ENCODE data around the gene CASTOR1.

GRCh38 chr22:30290342-30291057, 1.2 kb upstream of the CASTOR1 start:
- TF ChIP-seq CTCF (IDR thresholded peaks at IDR 0.05) (no peak), NFYB (CRISPR knock-in tag; conservative IDR thresholded peaks at IDR 0.05; ENCODE audit: low read depth) (no peak), ATF6 (CRISPR knock-in tag; IDR thresholded peaks at IDR 0.05) (no peak), GABPB1 (CRISPR knock-in tag; IDR thresholded peaks at IDR 0.05) (no peak), KAT7 (CRISPR knock-in tag; IDR thresholded peaks at IDR 0.05; ENCODE audit: borderline replicate concordance) (no peak), TEAD1 (CRISPR knock-in tag; IDR thresholded peaks at IDR 0.05) (no peak), FOXP1 (CRISPR knock-in tag; IDR thresholded peaks at IDR 0.05; ENCODE audit: borderline replicate concordance) (no peak), IRF2 (CRISPR knock-in tag; IDR thresholded peaks at IDR 0.05; ENCODE audit: borderline replicate concordance, low read depth) (no peak), CREB1 (CRISPR knock-in tag; IDR thresholded peaks at IDR 0.05) (no peak), JUN (CRISPR knock-in tag; IDR thresholded peaks at IDR 0.05) (no peak), ZNF416 (CRISPR knock-in tag; IDR thresholded peaks at IDR 0.05) (no peak)
- TF ChIP-seq, protein P1, sequence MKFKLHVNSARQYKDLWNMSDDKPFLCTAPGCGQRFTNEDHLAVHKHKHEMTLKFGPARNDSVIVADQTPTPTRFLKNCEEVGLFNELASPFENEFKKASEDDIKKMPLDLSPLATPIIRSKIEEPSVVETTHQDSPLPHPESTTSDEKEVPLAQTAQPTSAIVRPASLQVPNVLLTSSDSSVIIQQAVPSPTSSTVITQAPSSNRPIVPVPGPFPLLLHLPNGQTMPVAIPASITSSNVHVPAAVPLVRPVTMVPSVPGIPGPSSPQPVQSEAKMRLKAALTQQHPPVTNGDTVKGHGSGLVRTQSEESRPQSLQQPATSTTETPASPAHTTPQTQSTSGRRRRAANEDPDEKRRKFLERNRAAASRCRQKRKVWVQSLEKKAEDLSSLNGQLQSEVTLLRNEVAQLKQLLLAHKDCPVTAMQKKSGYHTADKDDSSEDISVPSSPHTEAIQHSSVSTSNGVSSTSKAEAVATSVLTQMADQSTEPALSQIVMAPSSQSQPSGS (CRISPR knock-in tag; IDR thresholded peaks at IDR 0.05; ENCODE audit: borderline replicate concordance, low read depth), result no peak
- TF ChIP-seq, protein P2, sequence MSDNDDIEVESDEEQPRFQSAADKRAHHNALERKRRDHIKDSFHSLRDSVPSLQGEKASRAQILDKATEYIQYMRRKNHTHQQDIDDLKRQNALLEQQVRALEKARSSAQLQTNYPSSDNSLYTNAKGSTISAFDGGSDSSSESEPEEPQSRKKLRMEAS (CRISPR knock-in tag; IDR thresholded peaks at IDR 0.05), result no peak
- TF ChIP-seq, protein P3, sequence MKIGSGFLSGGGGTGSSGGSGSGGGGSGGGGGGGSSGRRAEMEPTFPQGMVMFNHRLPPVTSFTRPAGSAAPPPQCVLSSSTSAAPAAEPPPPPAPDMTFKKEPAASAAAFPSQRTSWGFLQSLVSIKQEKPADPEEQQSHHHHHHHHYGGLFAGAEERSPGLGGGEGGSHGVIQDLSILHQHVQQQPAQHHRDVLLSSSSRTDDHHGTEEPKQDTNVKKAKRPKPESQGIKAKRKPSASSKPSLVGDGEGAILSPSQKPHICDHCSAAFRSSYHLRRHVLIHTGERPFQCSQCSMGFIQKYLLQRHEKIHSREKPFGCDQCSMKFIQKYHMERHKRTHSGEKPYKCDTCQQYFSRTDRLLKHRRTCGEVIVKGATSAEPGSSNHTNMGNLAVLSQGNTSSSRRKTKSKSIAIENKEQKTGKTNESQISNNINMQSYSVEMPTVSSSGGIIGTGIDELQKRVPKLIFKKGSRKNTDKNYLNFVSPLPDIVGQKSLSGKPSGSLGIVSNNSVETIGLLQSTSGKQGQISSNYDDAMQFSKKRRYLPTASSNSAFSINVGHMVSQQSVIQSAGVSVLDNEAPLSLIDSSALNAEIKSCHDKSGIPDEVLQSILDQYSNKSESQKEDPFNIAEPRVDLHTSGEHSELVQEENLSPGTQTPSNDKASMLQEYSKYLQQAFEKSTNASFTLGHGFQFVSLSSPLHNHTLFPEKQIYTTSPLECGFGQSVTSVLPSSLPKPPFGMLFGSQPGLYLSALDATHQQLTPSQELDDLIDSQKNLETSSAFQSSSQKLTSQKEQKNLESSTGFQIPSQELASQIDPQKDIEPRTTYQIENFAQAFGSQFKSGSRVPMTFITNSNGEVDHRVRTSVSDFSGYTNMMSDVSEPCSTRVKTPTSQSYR (CRISPR knock-in tag; IDR thresholded peaks at IDR 0.05), result no peak
